ENCODE results near the gene PNPLA5. TPM values are rescaled to one million over a fixed set of nuclear protein-coding genes. Genes with fewer than 3 reads are reported as not detected.

Gene PNPLA5
- total RNA-seq, 2 experiments from 2014 or later, result not detected

DNA sequence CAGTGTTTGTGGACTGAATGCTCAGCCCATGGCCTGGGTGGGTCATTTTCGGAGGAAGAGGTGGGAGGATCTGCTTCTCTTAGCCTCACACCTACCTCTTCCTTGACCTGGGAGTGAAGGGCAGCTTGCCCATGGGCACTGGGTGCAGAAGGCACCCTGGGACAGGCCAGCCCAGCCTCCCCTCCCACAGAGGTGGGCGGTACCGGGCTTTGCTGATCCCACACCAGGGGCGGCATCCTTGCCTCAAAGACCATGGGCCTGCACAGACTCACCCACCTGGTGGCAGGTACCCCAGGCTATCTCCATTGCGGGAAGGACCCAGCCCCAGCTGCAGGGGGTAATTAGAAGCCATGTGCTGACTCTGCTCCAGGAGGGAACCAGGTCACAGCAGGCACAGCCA lies 1.5 kb upstream of the PNPLA5 start:
- H3K36me3 Mint-ChIP-seq, result no peaks in the 10 kb centered on the region
- no peak for DNase-seq
- H3K4me3 Mint-ChIP-seq, result no peak overlapping the region
- H3K9me3 Mint-ChIP-seq, result no peaks in the 10 kb centered on the region
- peaks cover 38% of the 10 kb centered on the region for H3K27me3 Mint-ChIP-seq
- H3K4me1 Mint-ChIP-seq, result no peaks in the 10 kb centered on the region
- POLR2A ChIA-PET, result no interaction called here
- peak overlapping the region; percentile 1 for H3K27ac Mint-ChIP-seq
- no peak for ATAC-seq (ENCODE audit: low read depth)

DNA sequence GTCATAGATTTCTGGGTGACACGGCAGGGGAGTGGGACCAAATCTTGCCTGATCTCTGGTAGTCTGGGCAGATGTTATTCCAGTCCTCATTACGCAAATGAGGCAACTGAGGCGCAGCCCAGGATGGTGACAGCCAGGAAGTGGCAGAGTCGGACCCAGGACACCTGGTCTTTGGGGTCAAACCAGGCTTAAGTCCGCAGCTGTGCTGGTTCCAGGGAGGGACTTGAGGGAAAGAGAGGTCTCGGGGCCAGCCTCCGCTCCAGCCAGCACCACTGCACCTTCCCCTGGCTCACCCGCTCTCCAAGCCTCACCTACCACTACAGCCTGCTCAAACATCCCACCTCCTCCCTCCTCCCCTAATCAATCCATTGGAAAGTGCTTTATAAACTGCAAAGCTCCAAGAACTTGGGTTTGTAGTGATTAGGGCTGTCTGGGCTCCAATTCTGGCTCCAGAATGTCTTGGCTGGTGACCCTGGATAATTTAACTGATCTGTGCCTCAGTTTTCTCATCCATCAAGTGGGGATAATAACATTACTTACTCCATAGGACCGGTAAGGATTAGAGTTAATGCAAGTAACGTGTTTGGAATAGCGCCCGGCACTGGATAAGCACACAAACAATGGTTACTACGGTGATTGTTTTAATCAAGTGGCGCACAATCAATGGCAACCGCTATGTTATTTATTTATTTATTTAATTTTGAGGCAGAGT lies 526 bp upstream of the PNPLA5 start:
- H3K9me3 Mint-ChIP-seq, result no peaks in the 10 kb centered on the region
- H3K4me3 Mint-ChIP-seq, result no peak overlapping the region
- no peaks in the 10 kb centered on the region for H3K4me1 Mint-ChIP-seq
- no peak for ATAC-seq (ENCODE audit: low read depth)
- H3K27me3 Mint-ChIP-seq, result peaks cover 40% of the 10 kb centered on the region
- H3K36me3 Mint-ChIP-seq, result no peaks in the 10 kb centered on the region
- H3K27ac Mint-ChIP-seq, result no peak overlapping the region
- no peak for DNase-seq
- POLR2A ChIA-PET, result no interaction called here

DNA sequence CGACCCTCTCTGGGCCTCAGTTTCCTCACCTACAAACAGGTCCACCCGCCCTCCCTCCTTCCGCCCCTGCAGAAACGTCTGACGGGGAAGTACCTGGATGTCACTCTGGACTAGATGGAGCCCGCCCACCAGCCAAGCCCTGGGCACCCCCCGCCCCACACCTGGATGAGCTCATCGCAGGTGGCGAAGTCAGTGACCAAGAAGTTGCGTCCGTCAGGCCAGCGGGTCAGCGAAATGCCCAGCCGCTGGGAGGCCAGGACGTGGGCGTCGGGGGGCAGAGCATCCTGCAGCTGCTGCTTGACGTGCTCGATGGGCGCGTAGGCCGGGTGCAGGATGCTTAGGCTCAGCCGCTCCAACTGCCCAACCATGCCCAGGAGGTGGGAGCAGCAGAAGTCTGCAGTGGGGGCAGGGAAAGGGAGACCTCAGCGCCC lies 897 bp downstream of the PNPLA5 start:
- Mint-ChIP-seq H3K4me1 (no peaks in the 10 kb centered on the region), H3K9me3 (no peaks in the 10 kb centered on the region), H3K4me3 (no peak overlapping the region), H3K27me3 (peaks cover 44% of the 10 kb centered on the region), H3K27ac (no peak overlapping the region), H3K36me3 (no peaks in the 10 kb centered on the region)
- ATAC-seq (ENCODE audit: low read depth), result no peak
- peak; percentile 24 for DNase-seq
- POLR2A ChIA-PET, result no interaction called here

DNA sequence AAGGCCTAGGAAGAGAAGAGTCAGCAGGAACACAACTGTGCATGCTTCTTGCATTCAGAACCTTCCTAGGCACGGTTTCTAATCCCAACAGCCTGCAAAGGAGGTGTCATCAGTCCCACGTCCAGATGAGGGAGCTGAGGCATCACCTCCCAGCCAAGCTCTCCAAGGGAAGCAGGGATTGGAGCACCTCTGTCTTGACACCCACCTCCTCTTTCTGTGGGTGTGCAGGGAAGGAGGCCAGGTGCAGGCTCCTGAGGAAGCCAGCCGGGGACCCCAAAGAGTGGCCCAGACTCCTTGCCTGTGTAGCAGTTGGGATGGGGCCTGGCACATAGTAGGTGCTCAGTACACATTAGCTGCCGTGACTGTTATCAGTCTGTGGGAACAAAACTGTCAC lies 2.0 kb downstream of the PNPLA5 start:
- Mint-ChIP-seq H3K27me3 (peaks cover 37% of the 10 kb centered on the region), H3K4me3 (no peak overlapping the region), H3K4me1 (peaks cover 1% of the 10 kb centered on the region), H3K9me3 (no peaks in the 10 kb centered on the region), H3K27ac (no peak overlapping the region), H3K36me3 (no peaks in the 10 kb centered on the region)
- peak; percentile 6 for DNase-seq
- POLR2A ChIA-PET, result no interaction called here
- ATAC-seq (ENCODE audit: low read depth), result no peak

DNA sequence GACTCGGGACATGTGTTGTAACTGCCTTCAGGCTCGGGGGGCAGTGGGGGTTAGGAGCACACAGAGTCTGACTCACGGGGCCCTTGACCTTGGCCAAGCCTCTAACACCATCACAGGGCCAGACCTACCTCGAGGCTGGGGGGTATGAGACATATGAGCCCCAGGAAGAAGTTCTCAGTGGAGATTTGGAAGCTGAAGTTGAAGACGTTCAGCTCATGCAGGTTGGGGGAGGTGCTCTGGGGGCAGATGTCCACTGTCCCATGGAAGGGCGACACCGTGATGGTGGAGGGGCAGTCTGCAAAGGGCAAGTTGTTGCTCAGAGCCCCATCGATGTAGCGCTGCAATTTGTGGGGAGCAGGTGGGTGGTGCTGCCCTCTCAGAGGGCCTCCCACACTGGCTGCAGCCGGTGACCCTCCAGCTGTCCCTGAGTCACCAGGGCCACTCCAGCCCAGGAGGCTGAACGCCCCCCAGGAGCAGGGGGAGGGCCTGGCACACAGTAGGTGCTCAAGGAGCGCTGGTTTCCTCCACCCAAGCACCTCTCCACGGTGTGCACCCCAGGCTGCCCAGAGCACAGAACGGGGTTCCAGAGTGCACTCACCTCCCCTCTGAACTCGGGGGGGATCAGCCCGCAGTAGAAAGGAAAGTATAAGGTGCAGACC lies 2.5 kb downstream of the PNPLA5 start:
- no peak overlapping the region for H3K27ac Mint-ChIP-seq
- peaks cover 37% of the 10 kb centered on the region for H3K27me3 Mint-ChIP-seq
- POLR2A ChIA-PET, result no interaction called here
- H3K4me3 Mint-ChIP-seq, result no peak overlapping the region
- no peaks in the 10 kb centered on the region for H3K9me3 Mint-ChIP-seq
- peaks cover 1% of the 10 kb centered on the region for H3K4me1 Mint-ChIP-seq
- no peak for DNase-seq
- no peaks in the 10 kb centered on the region for H3K36me3 Mint-ChIP-seq
- no peak for ATAC-seq (ENCODE audit: low read depth)

DNA sequence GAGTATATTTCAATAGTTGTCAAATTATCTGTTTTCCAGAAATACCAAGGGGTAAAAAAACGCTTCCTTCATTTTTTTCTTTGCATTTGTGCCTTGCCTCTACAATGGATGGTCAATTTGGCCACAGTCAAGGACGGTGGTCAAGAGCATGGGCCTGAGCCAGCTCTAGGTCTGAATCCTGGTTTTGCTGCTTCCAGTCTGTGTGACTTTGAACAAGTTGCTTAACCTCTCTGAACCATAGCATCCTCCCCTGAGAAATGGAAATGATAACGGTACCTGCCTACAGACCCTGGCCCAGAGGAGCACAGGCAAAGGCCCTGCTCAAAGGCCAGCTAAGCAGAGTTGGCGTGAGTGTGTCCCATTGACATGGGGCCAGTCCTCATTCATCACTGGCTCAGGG lies 3.1 kb downstream of the PNPLA5 start:
- peaks cover 1% of the 10 kb centered on the region for H3K4me1 Mint-ChIP-seq
- no peak overlapping the region for H3K4me3 Mint-ChIP-seq
- DNase-seq (no peak), ATAC-seq (ENCODE audit: low read depth) (no peak)
- H3K27ac Mint-ChIP-seq, result no peak overlapping the region
- H3K27me3 Mint-ChIP-seq, result peaks cover 35% of the 10 kb centered on the region
- POLR2A ChIA-PET, result no interaction called here
- H3K36me3 Mint-ChIP-seq, result no peaks in the 10 kb centered on the region
- H3K9me3 Mint-ChIP-seq, result no peaks in the 10 kb centered on the region

DNA sequence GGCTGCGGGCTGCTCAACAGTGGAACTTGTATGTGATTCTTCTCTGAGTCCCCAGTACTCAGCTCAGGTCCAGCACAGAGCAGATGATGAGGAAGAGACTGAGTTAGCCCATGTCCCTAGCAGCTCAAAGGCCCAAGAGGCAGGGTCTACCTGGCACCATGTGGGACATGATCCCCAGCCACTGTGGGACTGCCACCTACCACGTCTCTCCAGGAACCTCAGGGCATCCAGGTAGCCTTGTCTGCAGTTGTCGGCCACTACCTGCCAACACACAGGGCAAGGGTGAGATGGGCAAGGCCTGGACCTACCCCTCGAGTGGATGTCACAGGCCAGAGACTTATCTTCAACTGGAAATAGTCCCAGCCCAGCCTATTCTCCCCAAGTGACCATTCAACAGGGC lies 4.4 kb downstream of the PNPLA5 start:
- H3K27ac Mint-ChIP-seq, result no peak overlapping the region
- H3K4me3 Mint-ChIP-seq, result no peak overlapping the region
- no peak for DNase-seq
- no peaks in the 10 kb centered on the region for H3K9me3 Mint-ChIP-seq
- H3K27me3 Mint-ChIP-seq, result peaks cover 27% of the 10 kb centered on the region
- no peaks in the 10 kb centered on the region for H3K36me3 Mint-ChIP-seq
- POLR2A ChIA-PET, result no interaction called here
- H3K4me1 Mint-ChIP-seq, result peaks cover 5% of the 10 kb centered on the region
- ATAC-seq (ENCODE audit: low read depth), result no peak

DNA sequence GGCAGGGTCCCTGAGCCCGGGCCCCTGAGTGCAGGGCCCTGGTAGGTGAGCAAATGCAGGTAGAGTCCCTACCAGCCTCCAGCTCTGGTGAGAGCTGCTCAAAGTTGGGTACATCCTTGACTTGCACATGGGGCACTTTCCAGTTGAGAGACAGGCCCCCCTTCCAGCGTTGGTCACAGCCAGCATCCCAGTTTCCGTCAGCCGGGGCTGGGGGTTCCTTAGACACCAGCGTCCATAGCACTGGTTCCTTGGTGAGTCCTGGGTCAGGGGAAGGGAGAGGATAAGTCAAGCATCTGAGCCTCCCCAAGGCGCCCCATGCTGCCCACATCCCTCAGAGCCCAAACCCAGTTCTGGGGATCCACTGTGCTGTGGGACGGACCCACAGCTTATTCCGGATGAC lies 5.6 kb downstream of the PNPLA5 start:
- Mint-ChIP-seq H3K4me3 (no peak overlapping the region), H3K27me3 (peaks cover 18% of the 10 kb centered on the region), H3K36me3 (no peaks in the 10 kb centered on the region), H3K27ac (no peak overlapping the region), H3K9me3 (no peaks in the 10 kb centered on the region), H3K4me1 (peaks cover 5% of the 10 kb centered on the region)
- POLR2A ChIA-PET, result no interaction called here
- DNase-seq, result no peak
- ATAC-seq (ENCODE audit: low read depth), result no peak

DNA sequence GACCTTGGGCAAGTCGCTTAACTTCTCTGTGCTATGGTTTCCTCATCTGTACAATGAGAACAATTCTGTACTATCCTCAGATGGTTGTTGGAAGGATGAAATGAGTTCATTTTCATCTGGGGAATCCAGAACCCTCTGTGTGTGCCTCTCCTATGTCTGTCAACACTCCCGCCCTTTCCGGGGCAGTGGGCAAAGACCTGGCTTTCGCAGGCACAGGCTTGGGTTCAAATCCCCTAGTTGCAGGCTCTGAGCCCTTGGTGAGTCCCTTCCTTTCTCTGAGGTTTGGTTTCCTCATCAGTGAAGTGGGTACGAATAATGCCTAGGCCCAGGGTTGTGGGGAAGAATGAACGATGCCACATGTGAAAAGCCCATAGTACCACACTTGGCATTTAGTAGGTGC lies 6.0 kb downstream of the PNPLA5 start:
- POLR2A ChIA-PET, result interaction anchor here (0.6 kb wide), 1 partner anchor 944 kb away, joined by 4 read pairs; no protein-coding TSS in a partner anchor
- no peak for ATAC-seq (ENCODE audit: low read depth)
- Mint-ChIP-seq H3K4me3 (no peak overlapping the region), H3K27me3 (peaks cover 14% of the 10 kb centered on the region), H3K4me1 (peaks cover 5% of the 10 kb centered on the region), H3K36me3 (no peaks in the 10 kb centered on the region), H3K9me3 (no peaks in the 10 kb centered on the region), H3K27ac (no peak overlapping the region)
- DNase-seq, result no peak

DNA sequence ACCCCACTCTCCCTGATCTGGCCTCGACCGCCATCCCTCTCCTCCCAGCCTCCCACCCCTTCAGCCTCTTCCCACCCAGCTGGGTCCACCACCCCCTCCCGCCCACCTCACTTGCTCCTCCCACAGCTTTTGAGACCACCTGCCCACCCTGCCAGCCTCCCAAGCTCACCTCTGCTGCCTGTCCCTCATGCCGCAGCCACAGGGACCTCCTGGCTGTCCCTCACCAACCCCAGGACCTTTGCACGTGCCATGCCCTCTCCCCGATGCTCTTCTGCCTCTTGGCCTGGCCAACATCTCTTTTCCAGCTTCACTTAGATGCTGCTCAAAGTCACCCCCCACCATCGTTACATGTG lies 6.5 kb downstream of the PNPLA5 start:
- DNase-seq (no peak), ATAC-seq (ENCODE audit: low read depth) (no peak)
- POLR2A ChIA-PET, result interaction anchor here (0.6 kb wide), 2 partner anchors 703 to 944 kb away, joined by 4 read pairs; no protein-coding TSS in a partner anchor
- H3K36me3 Mint-ChIP-seq, result no peaks in the 10 kb centered on the region
- H3K27me3 Mint-ChIP-seq, result peaks cover 9% of the 10 kb centered on the region
- H3K27ac Mint-ChIP-seq, result no peak overlapping the region
- no peaks in the 10 kb centered on the region for H3K9me3 Mint-ChIP-seq
- H3K4me3 Mint-ChIP-seq, result no peak overlapping the region
- peaks cover 5% of the 10 kb centered on the region for H3K4me1 Mint-ChIP-seq

DNA sequence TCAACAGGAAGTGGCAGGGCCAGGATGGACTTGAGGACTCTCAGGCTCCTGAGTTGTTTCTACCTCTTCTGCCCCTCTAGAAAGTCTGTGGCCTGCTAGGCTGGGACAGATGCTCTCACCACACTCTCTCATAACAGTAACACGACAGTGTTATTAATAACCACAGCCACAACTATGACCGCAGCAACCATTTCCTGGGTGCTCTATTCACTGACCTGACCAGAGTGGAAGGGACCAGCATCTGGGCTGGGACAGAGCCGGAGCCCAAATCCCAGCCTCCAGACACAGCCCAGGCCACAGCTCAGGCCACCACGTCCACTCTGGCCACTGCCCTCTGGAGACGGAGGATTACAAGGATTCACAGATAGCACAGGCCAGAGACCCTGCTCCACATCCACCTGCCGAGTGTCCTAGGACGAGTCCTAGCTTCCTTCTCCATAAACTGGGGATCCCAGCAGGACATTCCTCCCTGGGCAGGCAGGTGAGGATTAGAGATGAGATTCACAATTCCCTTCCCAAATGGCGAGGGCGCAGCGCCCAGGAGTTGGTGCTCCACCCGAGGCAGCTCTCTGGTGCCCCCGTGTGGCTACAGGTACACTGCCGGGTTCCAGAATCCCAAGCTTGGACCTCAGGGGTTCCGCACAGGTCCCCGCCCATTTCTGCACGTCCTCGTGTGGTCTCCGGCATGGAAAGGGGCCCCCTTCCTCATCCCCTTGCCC lies 7.1 kb downstream of the PNPLA5 start:
- no peaks in the 10 kb centered on the region for H3K36me3 Mint-ChIP-seq
- H3K4me3 Mint-ChIP-seq, result no peak overlapping the region
- DNase-seq (peak; percentile 70), ATAC-seq (ENCODE audit: low read depth) (no peak)
- no peaks in the 10 kb centered on the region for H3K9me3 Mint-ChIP-seq
- peaks cover 5% of the 10 kb centered on the region for H3K4me1 Mint-ChIP-seq
- POLR2A ChIA-PET, result interaction anchor here (0.6 kb wide), 1 partner anchor 704 kb away, joined by 4 read pairs; no protein-coding TSS in a partner anchor
- no peak overlapping the region for H3K27ac Mint-ChIP-seq
- H3K27me3 Mint-ChIP-seq, result peaks cover 8% of the 10 kb centered on the region

DNA sequence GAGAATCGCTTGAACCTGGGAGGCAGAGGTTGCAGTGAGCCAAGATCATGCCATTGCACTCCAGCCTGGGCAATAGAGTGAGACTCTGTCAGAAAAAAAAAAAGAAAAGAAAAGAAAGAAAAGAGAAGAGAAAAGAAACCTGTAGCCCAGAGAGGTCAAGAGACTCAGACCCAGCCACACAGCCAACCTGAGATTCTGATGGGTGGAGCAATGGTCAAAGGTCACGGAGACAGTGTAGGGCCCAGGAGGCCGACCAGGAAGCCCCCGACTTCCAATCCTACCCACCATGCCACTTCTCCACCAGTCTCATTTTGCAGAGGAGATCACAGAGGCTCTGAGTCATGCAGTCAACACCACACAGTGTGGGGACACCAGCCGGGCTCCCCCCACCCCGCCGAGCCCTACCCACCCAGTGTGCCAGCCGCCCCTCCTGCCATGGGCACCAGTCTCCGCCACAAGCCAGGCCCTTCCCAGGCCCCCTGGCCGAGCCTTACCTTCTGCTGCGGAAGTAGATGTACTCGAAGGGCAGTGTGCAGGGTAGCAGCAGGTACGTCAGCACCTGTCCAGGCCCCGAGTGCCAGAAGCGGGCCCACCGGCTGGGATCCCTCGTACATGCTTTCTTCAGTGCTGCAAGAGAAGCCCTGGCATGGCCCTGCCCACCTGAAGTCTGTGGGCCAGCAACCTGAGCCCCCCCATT lies 7.9 kb downstream of the PNPLA5 start:
- Mint-ChIP-seq H3K27me3 (peaks cover 6% of the 10 kb centered on the region), H3K27ac (no peak overlapping the region), H3K4me1 (peaks cover 5% of the 10 kb centered on the region), H3K4me3 (no peak overlapping the region), H3K9me3 (no peaks in the 10 kb centered on the region), H3K36me3 (no peaks in the 10 kb centered on the region)
- POLR2A ChIA-PET, result interaction anchor here (1.1 kb wide), 1 partner anchor 64 kb away, joined by 3 read pairs; no protein-coding TSS in a partner anchor
- no peak for DNase-seq
- ATAC-seq (ENCODE audit: low read depth), result no peak

DNA sequence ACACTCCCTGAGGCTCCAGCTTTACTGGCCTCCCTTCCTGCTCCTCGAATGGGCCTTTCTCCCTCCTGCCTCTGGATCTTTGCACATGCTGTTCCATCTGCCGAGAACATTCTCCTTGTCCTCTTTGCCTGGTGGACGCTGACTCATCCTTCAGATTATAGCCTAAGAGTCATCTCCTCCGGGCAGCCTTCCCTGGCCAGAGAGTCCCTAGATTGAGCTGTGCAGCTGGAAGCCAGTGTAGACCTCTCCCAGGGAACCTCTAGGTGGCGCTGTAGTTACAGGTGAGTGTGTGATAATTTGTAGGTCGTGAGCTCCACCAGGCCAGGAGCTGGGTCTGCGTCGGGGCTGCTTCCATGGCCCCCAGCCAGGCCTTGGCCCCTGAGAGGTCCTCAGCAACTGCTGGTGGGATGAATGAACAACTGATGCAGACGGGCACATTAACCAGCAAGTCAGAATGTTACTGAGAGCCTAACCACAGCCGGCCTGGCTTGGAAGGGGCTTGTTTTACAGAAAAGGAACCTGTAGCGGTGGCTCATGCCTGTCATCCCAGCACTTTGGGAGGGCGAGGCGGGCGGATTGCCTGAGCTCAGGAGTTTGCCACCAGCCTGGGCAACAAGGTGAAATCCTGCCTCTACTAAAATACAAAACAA lies 8.7 kb downstream of the PNPLA5 start:
- Mint-ChIP-seq H3K4me3 (no peak overlapping the region), H3K9me3 (no peaks in the 10 kb centered on the region), H3K27ac (no peak overlapping the region), H3K36me3 (no peaks in the 10 kb centered on the region), H3K27me3 (peaks cover 5% of the 10 kb centered on the region), H3K4me1 (peaks cover 5% of the 10 kb centered on the region)
- no peak for DNase-seq
- ATAC-seq (ENCODE audit: low read depth), result peak; percentile 85
- POLR2A ChIA-PET, result interaction anchor here (1.1 kb wide), 1 partner anchor 65 kb away, joined by 3 read pairs; no protein-coding TSS in a partner anchor
